Fibroblast of pulmonary artery (primary cell): ENCODE data around the gene PRDM12.

Experiments used
- DNase-seq: peaks from one replicate; pipeline ENCODE4 v3.0.0-alpha.2; 2010; ENCODE audit warnings: low read depth
- H3K4me3 ChIP-seq: replicated peaks from 2 replicates; pipeline ENCODE4 v1.5.1; 2011; ENCODE audit warnings: low read depth, mild to moderate bottlenecking, control low read depth, low read length, moderate library complexity
- TF ChIP-seq, protein P1 (sequence below): IDR thresholded peaks from 2 replicates; pipeline ENCODE4 v1.5.1; 2011; ENCODE audit warnings: mild to moderate bottlenecking, control low read depth, low read length, inconsistent platforms; ENCODE audit errors: missing control alignments

Gene PRDM12

DNA sequence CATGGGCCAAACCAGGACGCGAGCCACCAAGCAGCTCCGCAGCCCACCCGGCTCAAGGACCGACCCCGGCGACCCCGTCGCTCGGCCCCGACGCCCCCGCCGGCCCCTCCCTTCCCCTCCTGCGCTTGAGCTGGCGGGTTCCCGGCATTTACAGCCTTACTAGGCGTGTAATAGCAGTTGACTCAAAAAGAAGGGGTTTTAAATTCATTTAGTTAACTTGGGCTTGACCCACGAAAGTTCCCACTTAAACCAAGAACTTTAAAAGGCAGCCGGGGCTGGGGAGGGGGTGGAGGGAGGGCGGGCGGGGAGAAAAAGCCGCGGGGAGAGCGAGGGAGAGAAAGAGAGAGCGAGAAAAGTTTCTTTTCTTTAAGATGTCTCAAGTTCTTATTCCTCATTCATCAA lies 636 bp downstream of the PRDM12 start:
- no peak overlapping the region for H3K4me3 ChIP-seq
- TF ChIP-seq, protein P1, sequence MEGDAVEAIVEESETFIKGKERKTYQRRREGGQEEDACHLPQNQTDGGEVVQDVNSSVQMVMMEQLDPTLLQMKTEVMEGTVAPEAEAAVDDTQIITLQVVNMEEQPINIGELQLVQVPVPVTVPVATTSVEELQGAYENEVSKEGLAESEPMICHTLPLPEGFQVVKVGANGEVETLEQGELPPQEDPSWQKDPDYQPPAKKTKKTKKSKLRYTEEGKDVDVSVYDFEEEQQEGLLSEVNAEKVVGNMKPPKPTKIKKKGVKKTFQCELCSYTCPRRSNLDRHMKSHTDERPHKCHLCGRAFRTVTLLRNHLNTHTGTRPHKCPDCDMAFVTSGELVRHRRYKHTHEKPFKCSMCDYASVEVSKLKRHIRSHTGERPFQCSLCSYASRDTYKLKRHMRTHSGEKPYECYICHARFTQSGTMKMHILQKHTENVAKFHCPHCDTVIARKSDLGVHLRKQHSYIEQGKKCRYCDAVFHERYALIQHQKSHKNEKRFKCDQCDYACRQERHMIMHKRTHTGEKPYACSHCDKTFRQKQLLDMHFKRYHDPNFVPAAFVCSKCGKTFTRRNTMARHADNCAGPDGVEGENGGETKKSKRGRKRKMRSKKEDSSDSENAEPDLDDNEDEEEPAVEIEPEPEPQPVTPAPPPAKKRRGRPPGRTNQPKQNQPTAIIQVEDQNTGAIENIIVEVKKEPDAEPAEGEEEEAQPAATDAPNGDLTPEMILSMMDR = no peak
- DNase-seq = no peak

- no peak for DNase-seq
- TF ChIP-seq, protein P1 = no peak
- H3K4me3 ChIP-seq = no peak overlapping the region
Measured at GRCh38 chr9:130665431-130666392, 1.3 kb downstream of the PRDM12 start.

- no peak overlapping the region for H3K4me3 ChIP-seq
- TF ChIP-seq, protein P1 = no peak
- no peak for DNase-seq
Measured at GRCh38 chr9:130666393-130667119, 2.2 kb downstream of the PRDM12 start.

DNA sequence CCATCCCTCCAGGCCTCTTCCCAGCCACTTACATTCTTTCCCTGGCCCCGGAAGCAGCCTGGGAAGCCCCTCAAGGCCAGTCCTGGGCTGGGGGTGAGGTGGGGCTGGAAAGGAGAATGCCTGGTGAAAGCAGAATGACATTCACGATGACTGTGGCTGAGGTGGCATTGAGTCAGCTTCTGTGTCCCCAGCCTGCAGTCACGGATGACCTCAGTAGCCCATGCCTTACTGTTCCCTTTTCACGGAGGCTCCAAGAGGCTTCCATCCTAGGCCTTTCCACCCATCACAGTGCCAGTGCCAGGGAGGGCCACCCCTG lies 2.7 kb downstream of the PRDM12 start:
- no peak overlapping the region for H3K4me3 ChIP-seq
- no peak for DNase-seq
- TF ChIP-seq, protein P1 = no peak

- TF ChIP-seq, protein P1 = no peak
- DNase-seq = no peak
Measured at GRCh38 chr9:130668196-130668595, 3.8 kb downstream of the PRDM12 start.

GRCh38 chr9:130668659-130669058 lies 4.3 kb downstream of the PRDM12 start:
- H3K4me3 ChIP-seq = no peak overlapping the region
- TF ChIP-seq, protein P1 = no peak
- DNase-seq = no peak

More at GRCh38 chr9:130668196-130668595, 3.8 kb downstream of the PRDM12 start:
- no peak overlapping the region for H3K4me3 ChIP-seq
